ENCODE results near the gene ADGB. TPM values are rescaled to one million over a fixed set of nuclear protein-coding genes. Genes with fewer than 3 reads are reported as not detected.

The ADGB gene
- total and polyA plus RNA-seq, 4 donors = 0.23 TPM; not detected in 3

- no peak for TF ChIP-seq FOXA2 (IDR thresholded peaks at IDR 0.05)
- TF ChIP-seq SP1 (IDR thresholded peaks at IDR 0.05) = no peak
- no peak for TF ChIP-seq TAF1 (conservative IDR thresholded peaks at IDR 0.05)
- TF ChIP-seq CTCF (IDR thresholded peaks at IDR 0.05; ENCODE audit: low read depth, low read length, missing input control) = no peak
- TF ChIP-seq MAX (IDR thresholded peaks at IDR 0.05) = no peak
- no peak for TF ChIP-seq YY1 (IDR thresholded peaks at IDR 0.05)
- TF ChIP-seq JUND (IDR thresholded peaks at IDR 0.05) = no peak
- TF ChIP-seq EGR1 (IDR thresholded peaks at IDR 0.05; ENCODE audit: low read depth in 2 of 2) = no peak
- no peak for TF ChIP-seq HNF4A (conservative IDR thresholded peaks at IDR 0.05)
- TF ChIP-seq RXRA (IDR thresholded peaks at IDR 0.05) = no peak
- no peak for TF ChIP-seq REST (IDR thresholded peaks at IDR 0.05)
- no peak for TF ChIP-seq GABPA (IDR thresholded peaks at IDR 0.05 in 1 of 2, conservative IDR thresholded peaks at IDR 0.05 in 1 of 2)
- no peak for TF ChIP-seq ZBTB33 (IDR thresholded peaks at IDR 0.05)
- TF ChIP-seq RAD21 (IDR thresholded peaks at IDR 0.05) = no peak
- no peak for DNase-seq (ENCODE audit: low spot score)
- WGBS = 37% methylated on average over 2 of the region's 2 CpGs
- no peaks in the 10 kb centered on the region for H3K9me3 ChIP-seq (ENCODE audit: control insufficient read depth in 4 of 4, low read length in 3 of 4)
- H3K27ac ChIP-seq (ENCODE audit: low read depth in 1 of 2, low read length in 2 of 2) = no peak overlapping the region
- H3K27me3 ChIP-seq (ENCODE audit: control insufficient read depth in 4 of 4, insufficient read depth in 4 of 4, low read length in 3 of 4) = peaks cover 0 to 5% (median 1%) of the 10 kb centered on the region in 4 donors
- no peaks in the 10 kb centered on the region for H3K4me1 ChIP-seq (ENCODE audit: control insufficient read depth in 4 of 4, insufficient read depth in 4 of 4, low read length in 3 of 4)
- H3K36me3 ChIP-seq (ENCODE audit: control insufficient read depth in 4 of 4, insufficient read depth in 3 of 4, low read depth in 1 of 4, low read length in 3 of 4) = no peaks in the 10 kb centered on the region
- H3K9ac ChIP-seq (ENCODE audit: low read depth in 1 of 2, low read length in 2 of 2) = no peak overlapping the region
- H3K4me3 ChIP-seq (ENCODE audit: low read depth in 1 of 3, low read length in 3 of 3) = no peak overlapping the region
These were observed 68.1 kb downstream of the ADGB start for GRCh38 chr6:146666909-146667308.

- no peak overlapping the region for H3K4me3 ChIP-seq (ENCODE audit: low read depth in 1 of 3, low read length in 3 of 3)
- no peaks in the 10 kb centered on the region for H3K4me1 ChIP-seq (ENCODE audit: control insufficient read depth in 4 of 4, insufficient read depth in 4 of 4, low read length in 3 of 4)
- WGBS = 68% methylated on average over 4 of the region's 4 CpGs
These were observed 71.4 kb downstream of the ADGB start for GRCh38 chr6:146670161-146670560.

More at GRCh38 chr6:146670161-146670560, 71.4 kb downstream of the ADGB start:
- Histone ChIP-seq H3K27ac (ENCODE audit: low read depth in 1 of 2, low read length in 2 of 2) (no peak overlapping the region), H3K9ac (ENCODE audit: low read depth in 1 of 2, low read length in 2 of 2) (no peak overlapping the region), H3K36me3 (ENCODE audit: control insufficient read depth in 4 of 4, insufficient read depth in 3 of 4, low read depth in 1 of 4, low read length in 3 of 4) (no peaks in the 10 kb centered on the region), H3K9me3 (ENCODE audit: control insufficient read depth in 4 of 4, low read length in 3 of 4) (no peaks in the 10 kb centered on the region), H3K27me3 (ENCODE audit: control insufficient read depth in 4 of 4, insufficient read depth in 4 of 4, low read length in 3 of 4) (peaks cover 0 to 5% (median 1%) of the 10 kb centered on the region in 4 donors)
- no peak for DNase-seq (ENCODE audit: low spot score)
- TF ChIP-seq RAD21 (IDR thresholded peaks at IDR 0.05) (no peak), NR2F2 (IDR thresholded peaks at IDR 0.05) (no peak)
